Hepatocyte (in vitro differentiated cells): Measurements from ENCODE around the gene SHROOM3.

ENCODE experiments used
- CTCF ChIP-seq: fragments of 200-600 bp; sonication (generic); IDR thresholded peaks from 2 replicates; pipeline ENCODE4 v1.5.1; 2016; ENCODE audit warnings: antibody characterized with exemption, mild to moderate bottlenecking; ENCODE audit not compliant: poor library complexity
- EZH2 ChIP-seq: fragments of 200-600 bp; sonication (generic); IDR thresholded peaks from 2 replicates; pipeline ENCODE4 v1.6.1; 2016; ENCODE audit warnings: antibody characterized with exemption, mild to moderate bottlenecking, borderline replicate concordance

DNA sequence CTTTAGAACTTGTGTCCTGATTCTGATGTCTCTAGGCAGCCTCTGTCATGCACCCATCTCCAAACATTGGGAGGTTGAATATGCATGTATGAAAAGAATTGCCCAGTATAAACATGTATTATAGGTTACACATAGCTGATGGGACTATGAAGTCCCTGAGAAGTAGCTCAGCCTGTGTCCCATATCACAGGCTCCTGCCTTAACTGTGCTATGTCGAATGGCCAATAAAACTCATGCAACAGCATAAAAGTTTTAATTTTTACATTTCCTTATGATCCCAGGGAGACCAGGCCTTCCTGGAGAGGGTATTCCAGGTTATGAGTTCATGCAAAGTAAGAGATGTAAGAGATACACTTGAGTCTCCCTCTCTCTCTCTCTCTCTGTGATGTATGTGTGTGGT is 217.4 kb downstream of the SHROOM3 start:
- TF ChIP-seq CTCF: no peak
- TF ChIP-seq EZH2: no peak
